DOHH2 (cell line): ENCODE measurements around the gene MRPS25.

Experiments used
- EZH2phosphoT487 ChIP-seq: fragments of 200-600 bp; sonication (generic); IDR thresholded peaks from 2 replicates; pipeline ENCODE4 v1.6.1; 2017; ENCODE audit warnings: borderline replicate concordance, mild to moderate bottlenecking, antibody characterized with exemption, low read length, moderate library complexity, mixed read lengths
- TF ChIP-seq, protein P1 (sequence below): fragments of 200-600 bp; sonication (generic); IDR thresholded peaks from one replicate; pipeline ENCODE4 v1.5.1; 2014; ENCODE audit warnings: antibody characterized with exemption, mild to moderate bottlenecking, low read depth, low read length; ENCODE audit not compliant: poor library complexity, severe bottlenecking

DNA sequence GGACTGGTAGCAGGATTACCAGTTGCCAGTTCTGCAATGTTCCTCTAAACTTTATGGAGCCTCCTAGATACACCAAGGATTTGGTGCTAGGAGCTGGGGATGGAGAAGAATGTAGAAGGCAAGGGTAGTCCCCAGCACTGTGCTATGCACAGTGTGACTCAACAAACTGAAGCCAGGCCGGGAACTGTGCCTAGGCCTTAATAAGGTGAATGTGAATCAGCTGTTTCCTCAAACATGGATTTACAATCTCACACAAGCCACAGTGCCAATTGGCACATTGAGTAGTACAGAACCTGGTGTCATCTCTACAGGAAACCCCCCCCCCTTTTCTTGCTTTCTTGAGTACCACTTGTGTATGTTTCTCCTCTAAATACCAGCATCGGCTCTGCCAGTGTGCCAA is 32.5 kb downstream of the MRPS25 start:
- TF ChIP-seq, protein P1, sequence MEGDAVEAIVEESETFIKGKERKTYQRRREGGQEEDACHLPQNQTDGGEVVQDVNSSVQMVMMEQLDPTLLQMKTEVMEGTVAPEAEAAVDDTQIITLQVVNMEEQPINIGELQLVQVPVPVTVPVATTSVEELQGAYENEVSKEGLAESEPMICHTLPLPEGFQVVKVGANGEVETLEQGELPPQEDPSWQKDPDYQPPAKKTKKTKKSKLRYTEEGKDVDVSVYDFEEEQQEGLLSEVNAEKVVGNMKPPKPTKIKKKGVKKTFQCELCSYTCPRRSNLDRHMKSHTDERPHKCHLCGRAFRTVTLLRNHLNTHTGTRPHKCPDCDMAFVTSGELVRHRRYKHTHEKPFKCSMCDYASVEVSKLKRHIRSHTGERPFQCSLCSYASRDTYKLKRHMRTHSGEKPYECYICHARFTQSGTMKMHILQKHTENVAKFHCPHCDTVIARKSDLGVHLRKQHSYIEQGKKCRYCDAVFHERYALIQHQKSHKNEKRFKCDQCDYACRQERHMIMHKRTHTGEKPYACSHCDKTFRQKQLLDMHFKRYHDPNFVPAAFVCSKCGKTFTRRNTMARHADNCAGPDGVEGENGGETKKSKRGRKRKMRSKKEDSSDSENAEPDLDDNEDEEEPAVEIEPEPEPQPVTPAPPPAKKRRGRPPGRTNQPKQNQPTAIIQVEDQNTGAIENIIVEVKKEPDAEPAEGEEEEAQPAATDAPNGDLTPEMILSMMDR, result no peak
- no peak for TF ChIP-seq EZH2phosphoT487
